Lung microvascular endothelial cell (primary cell): ENCODE results near the gene ELMO3. TPM values are rescaled to one million over a fixed set of nuclear protein-coding genes. Genes with fewer than 3 reads are reported as not detected.

ENCODE experiments used
- DNase-seq, 2 donors: peaks; one replicate each; pipeline versions ENCODE4 v3.0.0 to v3.0.0-alpha.2; 2010; ENCODE audit warnings: low read depth in 2 of 2
- total RNA-seq: library from RNA; depleted of rRNA; stranded (reverse); fragments of >200 nt; gene quantifications from 2 replicates; pipeline ENCODE4 v1.2.1, GENCODE V29; 2014

Gene ELMO3
- total RNA-seq: 0.44 and 0.99 TPM in 2 replicates

- no peak for DNase-seq
Measured at GRCh38 chr16:67199011-67199807, at the start of gene ELMO3. Gene ELMO3 (plus strand): TSS chr16:67199131. CDS start chr16:67199327, 196 bp downstream.

DNA sequence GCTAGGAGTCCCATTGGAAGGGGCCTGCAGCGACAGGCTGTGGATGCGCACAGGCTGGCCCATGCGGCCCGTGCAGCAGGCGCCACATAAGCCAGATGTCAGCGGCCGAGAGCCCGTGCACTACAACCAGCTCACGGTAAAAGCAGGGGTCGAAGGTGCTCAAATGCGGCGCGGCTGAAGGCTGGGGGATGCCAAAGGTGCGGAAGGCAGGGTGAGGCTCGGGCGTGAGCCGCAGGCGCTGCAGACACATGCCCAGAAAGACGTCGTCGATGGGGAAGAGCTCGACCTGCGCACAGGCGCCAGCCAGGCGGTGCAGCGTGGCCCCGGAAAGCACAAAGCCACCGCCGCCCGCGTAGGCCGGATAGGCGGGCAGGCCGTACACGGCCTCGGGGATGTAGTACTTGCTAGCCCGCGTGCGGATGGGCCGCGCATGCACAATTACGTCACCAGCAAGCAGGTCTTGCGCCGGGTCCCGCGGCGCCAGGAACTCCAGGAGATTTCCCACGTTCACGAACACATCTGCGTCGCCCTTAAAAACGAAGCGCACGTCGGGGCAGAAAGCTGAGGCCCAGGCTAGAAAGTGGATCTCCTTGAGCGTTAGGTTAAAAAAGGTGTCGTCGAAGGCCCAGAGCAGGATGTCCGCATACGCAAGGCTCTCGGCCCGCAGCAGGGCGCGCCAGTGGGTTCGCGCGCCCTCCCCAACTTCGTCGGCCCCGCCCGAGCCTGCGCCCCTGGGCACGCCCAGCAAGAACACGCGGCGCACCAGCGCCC, 49.5 kb upstream of the ELMO3 start:
- no peak for DNase-seq

GRCh38 chr16:67150047-67150832, 48.7 kb upstream of the ELMO3 start:
- peak in 1 of 2 donors; percentile 47 for DNase-seq

- peak in 1 of 2 donors; percentile 43 for DNase-seq
Measured at GRCh38 chr16:67150833-67151396, 48.0 kb upstream of the ELMO3 start, which contains the start of gene B3GNT9. Gene B3GNT9 (minus strand): TSS chr16:67150998. CDS start chr16:67150485, 513 bp downstream.

GRCh38 chr16:67151431-67152097, 47.4 kb upstream of the ELMO3 start:
- no peak for DNase-seq

DNA sequence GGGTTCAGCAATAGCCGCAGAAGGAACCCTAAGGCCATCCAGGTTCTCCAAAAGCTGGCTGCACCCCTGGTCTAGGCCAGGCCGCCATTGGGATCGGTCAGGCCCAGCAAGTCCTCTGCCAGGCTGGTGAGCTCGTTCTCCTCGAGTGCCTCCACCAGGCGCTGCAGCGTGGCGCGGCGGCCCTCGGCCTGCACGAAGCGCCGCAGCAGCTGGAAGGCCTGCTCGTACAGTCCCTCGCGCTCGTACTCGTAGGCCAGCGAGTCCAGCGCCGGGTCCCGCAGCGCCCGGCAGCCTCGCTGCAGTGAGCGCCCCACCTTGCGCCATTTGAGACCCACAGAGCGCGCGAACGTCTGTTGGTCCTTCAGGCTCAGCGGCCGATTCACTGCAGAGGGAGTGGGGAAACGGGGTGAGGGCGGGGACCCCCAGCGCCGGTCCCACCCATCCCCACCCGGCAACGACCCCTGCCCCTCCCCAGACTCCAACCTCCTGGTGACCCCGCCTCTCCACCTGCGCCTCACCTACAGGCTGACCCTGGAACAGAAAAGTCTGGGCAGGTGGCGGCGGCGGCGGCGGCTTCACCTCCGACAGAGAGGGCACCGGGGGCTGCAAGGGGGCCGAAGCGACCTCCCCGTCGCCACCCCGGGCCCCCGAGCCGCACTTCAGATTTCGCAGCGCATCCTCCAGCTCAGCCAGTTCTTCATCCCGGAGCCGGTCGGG, 44.2 kb upstream of the ELMO3 start:
- no peak for DNase-seq

GRCh38 chr16:67155295-67156142, 43.4 kb upstream of the ELMO3 start:
- peak; percentile 77 to 86 for DNase-seq

DNA sequence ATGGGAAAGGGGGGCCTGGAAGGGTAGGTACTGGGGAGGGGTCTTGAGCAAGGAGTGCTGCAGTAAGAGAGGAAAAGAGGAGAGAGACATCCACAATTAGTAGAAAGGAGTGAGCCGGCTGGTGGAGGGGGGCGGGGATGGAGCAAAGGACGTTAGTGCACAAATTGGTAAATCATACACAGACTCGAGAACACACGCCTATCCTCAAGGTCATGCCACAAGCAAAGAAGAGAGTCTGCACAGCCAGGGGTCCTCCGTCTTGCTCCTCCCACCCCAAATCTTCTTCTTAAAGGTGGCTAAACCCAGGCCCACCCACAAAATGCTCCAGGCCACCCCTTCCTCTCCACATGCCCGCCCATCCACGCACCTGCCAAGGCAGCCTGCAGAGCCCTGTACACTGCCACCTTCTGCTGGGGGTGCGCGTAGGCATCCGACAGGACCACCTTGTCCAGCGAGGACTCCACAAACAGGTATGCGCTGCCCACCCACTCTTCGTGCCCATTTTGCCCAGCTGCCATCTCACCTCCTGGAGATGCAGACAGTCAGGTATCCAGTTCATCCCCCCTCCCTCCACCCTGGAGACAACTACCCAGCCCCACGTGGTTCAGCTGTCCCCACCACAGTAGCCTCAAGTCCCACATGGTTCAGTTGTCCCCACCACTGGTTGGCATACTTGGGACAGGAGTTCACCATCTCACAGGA, 42.6 kb upstream of the ELMO3 start:
- no peak for DNase-seq

- no peak for DNase-seq
Measured at GRCh38 chr16:67157106-67157748, 41.7 kb upstream of the ELMO3 start.

- DNase-seq: no peak
Measured at GRCh38 chr16:67157892-67158635, 40.9 kb upstream of the ELMO3 start.

GRCh38 chr16:67158637-67159600, 40.0 kb upstream of the ELMO3 start:
- DNase-seq: peak in 1 of 2 donors; percentile 42

- no peak for DNase-seq
Measured at GRCh38 chr16:67161595-67162058, 37.3 kb upstream of the ELMO3 start.

DNA sequence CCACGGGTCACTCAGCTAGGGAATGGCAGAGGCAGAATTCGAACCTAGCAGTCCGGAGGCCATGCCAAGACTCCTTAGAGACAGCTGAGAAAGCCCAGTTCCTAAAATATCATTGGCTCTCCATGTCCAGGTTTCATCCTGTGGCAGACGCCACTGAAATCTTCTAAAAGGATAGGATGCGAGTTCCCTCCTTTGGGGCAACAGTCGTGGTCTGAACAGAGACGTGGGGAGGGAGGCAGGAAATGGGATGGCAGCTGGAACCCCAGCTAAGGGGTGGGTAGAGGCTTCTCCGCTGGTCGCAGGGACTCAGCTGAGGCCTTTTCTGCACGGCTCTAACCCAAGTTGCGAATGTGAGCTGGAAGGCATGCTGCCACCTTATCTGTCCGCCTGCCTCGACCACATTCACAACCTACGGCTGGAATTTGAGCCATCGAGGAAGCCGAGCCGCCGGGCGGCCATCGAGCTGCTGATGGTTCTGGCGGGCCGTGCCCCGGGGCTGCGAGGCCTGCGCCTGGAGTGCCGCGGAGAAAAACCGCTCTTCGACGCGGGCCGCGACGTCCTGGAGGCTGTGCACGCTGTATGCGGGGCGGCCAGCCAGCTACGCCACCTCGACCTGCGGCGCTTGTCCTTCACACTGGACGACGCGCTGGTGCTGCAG, 36.3 kb upstream of the ELMO3 start:
- no peak for DNase-seq

GRCh38 chr16:67163164-67163998, 35.5 kb upstream of the ELMO3 start:
- peak; percentile 62 to 73 for DNase-seq
